Fibroblast of lung (primary cell): ENCODE data around the gene DAPK1. TPM values are rescaled to one million over a fixed set of nuclear protein-coding genes. Genes with fewer than 3 reads are reported as not detected.

Experiments
- DNase-seq, 2 donors: peaks; one replicate each; pipeline versions ENCODE4 v3.0.0 to v3.0.0-alpha.2; 2010; ENCODE audit warnings: low read depth in 2 of 2
- H2AFZ ChIP-seq: 2 replicates; pipeline ENCODE4 v1.5.1; 2012; ENCODE audit warnings: low read length, control low read depth, inconsistent platforms
- H3K27ac ChIP-seq: 2 replicates; pipeline ENCODE4 v1.5.1; 2011; ENCODE audit warnings: low read length, control low read depth; ENCODE audit not compliant: insufficient read depth
- H3K27me3 ChIP-seq: 2 replicates; pipeline ENCODE4 v1.5.1; 2011; ENCODE audit warnings: mild to moderate bottlenecking, low read length; ENCODE audit not compliant: control insufficient read depth, insufficient read depth
- H3K36me3 ChIP-seq: 2 replicates; pipeline ENCODE4 v1.5.1; 2011; ENCODE audit warnings: low read length; ENCODE audit not compliant: control insufficient read depth, insufficient read depth
- H3K4me1 ChIP-seq: 2 replicates; pipeline ENCODE4 v1.5.1; 2011; ENCODE audit warnings: low read length; ENCODE audit not compliant: control insufficient read depth, insufficient read depth; ENCODE audit errors: extremely low read depth
- H3K4me2 ChIP-seq: 2 replicates; pipeline ENCODE4 v1.5.1; 2011; ENCODE audit warnings: low read length, control low read depth; ENCODE audit not compliant: insufficient read depth; ENCODE audit errors: extremely low read depth
- H3K4me3 ChIP-seq, 4 experiments: fragments of 200-600 bp in 1 of 4; sonication (generic) in 1 of 4; replicated peaks in 1 of 4; 2 replicates each; pipeline ENCODE4 v1.5.1; 2011 to 2016; ENCODE audit warnings: low read length in 4 of 4, low read depth in 3 of 4, mild to moderate bottlenecking in 3 of 4, control low read depth in 2 of 4, inconsistent platforms in 1 of 4, mixed read lengths in 1 of 4; ENCODE audit not compliant: insufficient read depth in 1 of 4; ENCODE audit errors: control extremely low read depth in 1 of 4
- H3K79me2 ChIP-seq: 2 replicates; pipeline ENCODE4 v1.5.1; 2012; ENCODE audit warnings: mild to moderate bottlenecking, low read length, inconsistent platforms; ENCODE audit not compliant: control insufficient read depth, insufficient read depth
- H3K9ac ChIP-seq: 2 replicates; pipeline ENCODE4 v1.5.1; 2011; ENCODE audit warnings: mild to moderate bottlenecking, low read length, control low read depth; ENCODE audit not compliant: insufficient read depth
- H3K9me3 ChIP-seq: 2 replicates; pipeline ENCODE4 v1.5.1; 2012; ENCODE audit warnings: low read depth, low read length; ENCODE audit not compliant: control insufficient read depth, insufficient read depth
- H4K20me1 ChIP-seq: 2 replicates; pipeline ENCODE4 v1.5.1; 2011; ENCODE audit warnings: low read length; ENCODE audit not compliant: control insufficient read depth, insufficient read depth; ENCODE audit errors: extremely low read depth
- CTCF ChIP-seq, 2 donors: IDR thresholded peaks in 1 of 2; conservative IDR thresholded peaks in 1 of 2; 1 replicate in 1 of 2; 2 replicates in 1 of 2; pipeline ENCODE4 v1.5.1; 2011 to 2012; ENCODE audit warnings: low read length in 2 of 2, control low read depth in 1 of 2, inconsistent platforms in 1 of 2, low read depth in 1 of 2, mild to moderate bottlenecking in 1 of 2
- EZH2 ChIP-seq: IDR thresholded peaks from 2 replicates; pipeline ENCODE4 v1.5.1; 2012; ENCODE audit warnings: low read length, control low read depth, mild to moderate bottlenecking; ENCODE audit errors: missing control alignments
- polyA plus RNA-seq, 2 donors: library from polyadenylated mRNA; depleted of rRNA in 1 of 2; stranded (reverse) in 1 of 2; unstranded in 1 of 2; fragments of >200 nt; gene quantifications; 2 replicates each; pipeline ENCODE4 v1.2.1, GENCODE V29; 2011 to 2012; ENCODE audit warnings: missing spikeins in 1 of 2
- total RNA-seq: library from RNA; depleted of rRNA; stranded (reverse); fragments of >200 nt; gene quantifications from 2 replicates; pipeline ENCODE4 v1.2.1, GENCODE V29; 2014

DAPK1 gene
- total and polyA plus RNA-seq, 2 donors (not counting 1 experiment from before 2014, with no cell fraction given), result 1.1 to 15.5 TPM

GRCh38 chr9:87545858-87546257 is 48.2 kb downstream of the DAPK1 start:
- Histone ChIP-seq H3K79me2 (no peaks in the 10 kb centered on the region), H3K4me2 (no peak overlapping the region), H3K27ac (no peak overlapping the region), H3K9me3 (no peaks in the 10 kb centered on the region), H4K20me1 (no peaks in the 10 kb centered on the region), H3K9ac (no peak overlapping the region), H2AFZ (no peak overlapping the region), H3K4me3 (no peak overlapping the region), H3K27me3 (no peaks in the 10 kb centered on the region), H3K36me3 (no peaks in the 10 kb centered on the region), H3K4me1 (peaks cover 3% of the 10 kb centered on the region)
- DNase-seq, result peak; percentile 47 to 70
- TF ChIP-seq CTCF (conservative IDR thresholded peaks at IDR 0.05 in 1 of 2, IDR thresholded peaks at IDR 0.05 in 1 of 2; ENCODE audit: low read depth in 1 of 2, low read length in 2 of 2) (no peak), EZH2 (no peak)

- H4K20me1 ChIP-seq, result no peaks in the 10 kb centered on the region
- peaks cover 3% of the 10 kb centered on the region for H3K4me1 ChIP-seq
- H3K4me2 ChIP-seq, result no peak overlapping the region
- peak; percentile 33 to 44 for DNase-seq
- no peak for TF ChIP-seq EZH2
- TF ChIP-seq CTCF (conservative IDR thresholded peaks at IDR 0.05 in 1 of 2, IDR thresholded peaks at IDR 0.05 in 1 of 2; ENCODE audit: low read depth in 1 of 2, low read length in 2 of 2), result no peak
- H3K79me2 ChIP-seq, result no peaks in the 10 kb centered on the region
- H2AFZ ChIP-seq, result no peak overlapping the region
- no peak overlapping the region for H3K9ac ChIP-seq
- no peak overlapping the region for H3K4me3 ChIP-seq
- no peaks in the 10 kb centered on the region for H3K27me3 ChIP-seq
- H3K27ac ChIP-seq, result no peak overlapping the region
- H3K36me3 ChIP-seq, result no peaks in the 10 kb centered on the region
- H3K9me3 ChIP-seq, result no peaks in the 10 kb centered on the region
Measured at GRCh38 chr9:87546704-87547103, 49.0 kb downstream of the DAPK1 start.

GRCh38 chr9:87547671-87548081 is 50.0 kb downstream of the DAPK1 start:
- no peaks in the 10 kb centered on the region for H3K27me3 ChIP-seq
- no peak overlapping the region for H3K4me3 ChIP-seq
- DNase-seq, result peak in 1 of 2 donors; percentile 64
- no peaks in the 10 kb centered on the region for H3K9me3 ChIP-seq
- peaks cover 3% of the 10 kb centered on the region for H3K4me1 ChIP-seq
- H3K27ac ChIP-seq, result no peak overlapping the region
- H3K9ac ChIP-seq, result no peak overlapping the region
- no peaks in the 10 kb centered on the region for H3K36me3 ChIP-seq
- TF ChIP-seq CTCF (conservative IDR thresholded peaks at IDR 0.05 in 1 of 2, IDR thresholded peaks at IDR 0.05 in 1 of 2; ENCODE audit: low read depth in 1 of 2, low read length in 2 of 2) (no peak), EZH2 (no peak)
- no peak overlapping the region for H2AFZ ChIP-seq
- no peaks in the 10 kb centered on the region for H3K79me2 ChIP-seq
- H4K20me1 ChIP-seq, result no peaks in the 10 kb centered on the region
- no peak overlapping the region for H3K4me2 ChIP-seq
